NCI-H146 treated with DMSO at 0.1 percent for 48 hours (cell line): ENCODE measurements around the gene CNBP.

ENCODE experiments used
- DNase-seq: peaks from one replicate; lab custom pipeline; 2025; ENCODE audit not compliant: unreplicated experiment; lab: John Stamatoyannopoulos, UW

The CNBP gene

DNA sequence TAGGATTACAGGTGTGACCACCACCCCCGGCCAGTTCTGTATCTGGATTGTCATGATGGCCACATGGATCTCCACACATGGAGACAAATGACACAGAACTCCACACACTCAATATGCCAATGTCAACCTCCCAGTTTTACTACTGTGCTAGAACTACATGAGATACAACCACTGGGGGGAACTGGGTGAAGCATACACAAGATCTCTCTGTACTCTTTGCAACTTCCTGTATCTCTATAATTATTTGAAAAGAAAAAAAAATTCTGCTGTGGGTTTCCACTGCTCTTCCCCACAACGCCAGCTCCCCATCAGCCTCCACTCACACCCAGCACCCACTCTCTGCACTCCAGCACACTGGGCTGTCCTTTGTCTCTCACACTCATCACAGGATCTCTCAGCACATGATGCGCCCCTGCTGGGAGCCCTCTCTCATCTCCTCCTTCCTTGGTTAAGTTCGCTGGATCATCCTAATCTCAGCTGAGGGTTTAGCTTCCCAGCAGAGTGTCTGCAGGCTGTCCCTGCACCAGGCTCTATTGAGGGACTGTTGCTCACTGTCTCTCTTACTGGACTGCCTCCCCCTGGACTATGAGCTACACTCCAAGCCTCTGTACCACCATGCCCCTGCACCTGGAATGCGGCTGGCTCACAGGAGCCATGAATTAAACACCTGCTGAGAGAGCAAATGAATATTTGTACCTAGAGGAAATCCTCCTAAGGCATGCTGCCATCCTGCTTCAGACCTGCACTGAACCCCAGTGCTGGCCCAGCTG, 51.4 kb downstream of the CNBP start:
- DNase-seq: no peak

DNA sequence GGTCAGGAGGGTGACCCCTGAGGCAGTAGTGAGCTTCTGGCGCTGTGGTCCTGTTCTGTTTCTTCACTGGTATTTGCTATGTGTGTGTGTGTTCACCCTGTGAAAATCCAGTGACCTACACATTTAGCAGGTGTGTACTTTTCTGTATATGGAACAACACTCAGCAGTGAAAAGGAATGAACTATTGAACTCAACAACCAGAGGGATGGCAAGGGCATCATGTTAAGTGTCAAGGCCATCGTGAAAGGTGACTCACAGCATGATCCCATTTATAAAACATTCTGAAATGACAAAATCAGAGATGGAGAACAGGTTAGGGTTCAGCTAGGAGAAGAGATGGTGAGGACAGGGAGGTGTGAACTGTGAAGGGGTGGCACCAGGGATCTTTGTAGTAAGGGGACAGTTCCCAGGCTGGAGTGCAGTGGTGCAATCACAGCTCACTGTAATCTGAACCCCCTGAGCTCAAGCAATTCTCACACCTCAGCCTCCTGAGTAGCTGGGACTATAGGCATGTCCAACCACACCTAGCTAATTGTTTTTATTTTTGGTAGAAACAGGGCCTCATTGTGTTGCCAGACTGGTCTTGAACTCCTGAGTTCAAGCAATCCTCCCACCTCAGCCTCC, 52.1 kb downstream of the CNBP start:
- DNase-seq: no peak

DNA sequence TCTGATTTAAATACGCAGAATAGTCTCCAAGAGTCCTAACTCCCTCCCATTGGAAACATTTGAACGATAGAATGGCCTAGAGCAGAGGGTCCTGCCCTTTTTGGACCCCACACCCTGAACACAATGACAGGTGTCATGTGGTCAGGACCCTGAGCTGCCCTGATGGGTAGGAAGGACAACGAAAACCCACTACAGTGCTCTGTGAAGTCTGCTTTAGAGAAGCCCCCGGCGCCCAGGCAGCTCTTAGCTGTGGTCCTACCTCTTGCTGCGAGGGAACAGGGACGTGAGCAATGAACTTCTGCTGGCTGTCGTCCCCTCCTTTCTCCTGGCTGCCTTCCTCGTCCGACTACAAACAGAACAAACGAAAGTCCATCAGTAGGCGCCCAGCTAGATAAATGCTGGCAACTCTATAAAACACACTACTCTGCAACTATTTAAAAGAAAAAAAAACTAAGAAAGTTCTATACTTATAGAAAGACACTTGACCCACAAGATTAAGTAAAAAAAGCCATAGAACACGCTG, 53.3 kb downstream of the CNBP start:
- no peak for DNase-seq

DNA sequence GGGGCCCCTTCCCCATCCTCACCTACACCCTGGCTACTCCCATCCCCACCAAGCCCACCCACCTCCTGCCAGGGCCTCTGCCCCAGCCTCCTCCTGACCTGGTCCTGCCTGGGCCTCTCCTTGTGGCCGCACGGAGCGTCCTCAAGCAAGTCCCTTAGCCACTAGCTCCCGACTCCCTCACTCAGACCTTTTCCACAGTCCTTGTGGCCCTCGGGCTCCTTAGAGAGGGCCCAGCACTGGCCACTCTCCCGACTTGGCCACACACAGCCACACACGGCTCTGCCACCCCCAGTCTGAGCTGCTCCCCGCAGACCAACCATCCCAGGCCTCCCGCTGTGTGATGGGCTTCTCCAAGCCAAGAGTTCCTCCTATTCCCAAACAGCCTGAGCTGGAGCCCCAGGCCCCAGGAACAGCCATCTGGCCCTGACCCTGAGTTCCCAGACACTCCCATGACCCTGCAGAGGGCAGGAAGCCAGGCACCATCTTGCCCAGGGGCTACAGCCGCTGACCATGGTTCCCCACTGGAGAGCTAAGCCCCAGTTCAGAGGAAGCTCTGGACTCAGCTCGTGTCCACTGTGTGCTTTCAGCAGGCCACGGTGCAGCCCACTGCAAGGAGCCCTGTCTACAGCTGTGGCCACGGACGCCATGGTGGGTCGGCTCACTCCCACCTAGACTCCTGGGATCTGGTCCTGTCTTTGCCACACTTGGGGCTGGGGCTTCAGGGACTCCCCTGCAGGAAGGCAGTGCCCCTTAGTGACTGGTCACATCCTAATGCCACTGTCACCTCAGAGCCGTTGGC, 55.1 kb downstream of the CNBP start:
- DNase-seq: no peak

DNA sequence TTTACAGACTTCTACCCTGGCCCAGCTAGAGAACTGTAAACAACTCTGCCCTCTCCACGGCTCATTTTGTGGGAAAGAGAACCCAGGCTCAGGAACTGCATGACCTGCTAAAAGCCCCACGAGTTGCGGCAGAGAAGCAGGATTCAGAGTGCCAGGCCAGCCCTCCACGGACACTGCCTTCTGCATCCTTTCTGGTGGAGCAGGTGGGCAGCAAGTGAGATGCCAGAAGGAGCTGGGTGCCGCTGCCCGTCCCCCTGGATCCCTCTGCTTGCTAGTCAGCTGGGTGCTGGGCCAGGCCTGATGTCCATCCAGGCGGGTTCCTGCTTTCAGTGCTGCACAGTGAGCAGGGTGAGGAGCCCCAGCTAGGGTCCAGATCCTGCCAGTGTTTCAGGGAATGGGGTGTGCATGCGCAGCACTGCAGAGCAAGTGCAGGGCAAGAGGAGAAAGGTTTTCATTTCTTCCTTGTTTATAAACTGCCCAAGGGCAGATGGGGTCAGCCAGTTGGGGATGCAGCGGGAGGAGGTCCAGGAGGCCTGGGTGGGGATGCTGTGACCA, 56.9 kb downstream of the CNBP start:
- no peak for DNase-seq

DNA sequence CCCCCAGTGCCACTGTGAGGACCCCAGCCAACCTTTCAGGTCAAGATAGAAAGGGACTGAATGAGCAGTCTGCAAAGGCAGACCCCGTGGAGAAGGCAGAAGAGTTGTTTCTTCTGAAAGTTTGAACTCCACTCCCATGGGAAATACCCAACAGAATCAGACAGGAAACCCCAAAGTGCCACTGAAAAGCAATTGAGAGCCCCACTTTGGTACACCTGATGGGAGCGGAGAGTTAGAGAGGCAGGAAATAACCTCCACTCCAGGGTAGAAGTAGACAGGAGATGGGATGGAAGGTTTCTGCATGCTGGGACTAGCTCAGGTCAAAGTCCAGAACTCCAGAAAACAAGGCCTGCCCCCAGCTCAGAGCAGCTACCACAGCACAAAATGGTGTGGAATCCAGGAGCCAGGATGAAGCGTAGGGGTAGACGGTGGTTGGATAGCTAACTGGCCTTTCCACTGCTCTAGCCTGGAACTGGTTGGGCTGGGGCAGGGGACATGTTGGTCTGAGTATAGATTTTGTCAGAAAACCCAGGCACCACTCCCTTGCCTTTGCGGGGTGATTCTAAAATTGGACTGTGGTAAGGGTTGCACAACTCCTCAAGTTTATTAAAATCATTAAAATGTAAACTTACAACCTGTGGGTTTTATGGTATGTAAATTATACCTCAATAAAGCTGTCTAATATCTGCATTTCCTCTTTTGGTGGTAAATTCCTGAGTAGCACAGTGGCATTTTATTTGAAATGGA, 60.2 kb downstream of the CNBP start:
- no peak for DNase-seq

DNA sequence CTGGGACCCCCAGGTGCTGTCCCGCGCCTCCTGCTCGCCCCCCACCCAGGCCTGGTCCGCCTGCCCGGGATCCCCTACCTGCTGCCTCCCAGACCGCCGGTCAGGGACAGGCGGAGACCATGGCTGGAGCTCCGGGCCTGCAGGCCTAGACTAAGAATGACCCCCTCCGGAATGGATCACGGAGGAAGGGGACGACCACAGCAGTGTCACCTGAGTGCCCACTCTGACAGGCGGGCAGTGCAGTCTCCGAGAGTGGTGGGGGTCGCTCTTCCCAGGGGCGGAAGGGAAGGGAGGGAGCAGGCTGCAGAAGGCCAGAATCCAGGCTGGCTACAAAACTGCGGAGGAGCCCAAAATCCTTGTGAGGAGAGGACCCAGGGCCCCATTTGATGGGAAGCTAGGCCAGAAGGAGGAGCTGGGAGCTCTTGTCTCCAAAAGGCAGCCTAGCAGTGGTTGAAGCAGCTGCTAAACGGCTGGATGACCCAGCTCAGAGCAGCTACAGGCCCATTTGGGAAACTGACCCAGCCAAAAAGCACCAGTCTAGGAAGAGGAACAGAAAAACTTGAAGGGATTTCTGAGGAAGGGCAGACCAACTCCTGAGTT, 61.2 kb downstream of the CNBP start:
- no peak for DNase-seq

DNA sequence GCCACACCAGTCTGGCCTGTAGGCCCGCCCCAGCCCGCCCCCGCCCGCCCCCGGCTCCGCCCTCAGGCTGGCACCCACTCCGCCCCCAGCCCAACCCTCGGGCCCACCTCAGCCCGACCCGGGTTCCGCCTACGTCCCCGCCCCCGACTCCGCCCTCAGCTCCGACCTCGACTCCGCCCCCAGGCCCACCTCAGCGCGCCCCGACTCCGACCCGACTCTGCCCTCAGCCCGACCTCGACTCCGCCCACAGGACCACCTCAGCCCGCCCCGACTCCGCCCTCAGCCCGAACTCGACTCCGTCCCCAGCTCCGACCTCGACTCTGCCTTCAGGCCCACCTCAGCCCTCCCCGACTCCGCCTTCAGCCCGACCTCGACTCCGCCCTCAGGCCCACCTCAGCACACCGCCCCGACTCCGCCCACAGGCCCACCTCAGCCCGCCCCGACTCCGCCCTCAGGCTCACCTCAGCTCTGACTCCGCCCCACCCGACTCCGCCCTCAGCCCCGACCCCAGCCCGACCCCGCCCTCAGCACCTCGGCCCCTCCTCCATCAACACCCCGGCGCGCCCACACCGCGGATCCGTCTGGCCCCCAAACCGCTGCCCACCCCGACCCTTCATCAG, 61.8 kb downstream of the CNBP start, which contains the start of gene RAB43:
Gene RAB43 (minus strand): TSS at position 13 of the 620 bp plus-strand sequence. CDS start 315 bp downstream, outside the sequence.
- peak; percentile 92 for DNase-seq

DNA sequence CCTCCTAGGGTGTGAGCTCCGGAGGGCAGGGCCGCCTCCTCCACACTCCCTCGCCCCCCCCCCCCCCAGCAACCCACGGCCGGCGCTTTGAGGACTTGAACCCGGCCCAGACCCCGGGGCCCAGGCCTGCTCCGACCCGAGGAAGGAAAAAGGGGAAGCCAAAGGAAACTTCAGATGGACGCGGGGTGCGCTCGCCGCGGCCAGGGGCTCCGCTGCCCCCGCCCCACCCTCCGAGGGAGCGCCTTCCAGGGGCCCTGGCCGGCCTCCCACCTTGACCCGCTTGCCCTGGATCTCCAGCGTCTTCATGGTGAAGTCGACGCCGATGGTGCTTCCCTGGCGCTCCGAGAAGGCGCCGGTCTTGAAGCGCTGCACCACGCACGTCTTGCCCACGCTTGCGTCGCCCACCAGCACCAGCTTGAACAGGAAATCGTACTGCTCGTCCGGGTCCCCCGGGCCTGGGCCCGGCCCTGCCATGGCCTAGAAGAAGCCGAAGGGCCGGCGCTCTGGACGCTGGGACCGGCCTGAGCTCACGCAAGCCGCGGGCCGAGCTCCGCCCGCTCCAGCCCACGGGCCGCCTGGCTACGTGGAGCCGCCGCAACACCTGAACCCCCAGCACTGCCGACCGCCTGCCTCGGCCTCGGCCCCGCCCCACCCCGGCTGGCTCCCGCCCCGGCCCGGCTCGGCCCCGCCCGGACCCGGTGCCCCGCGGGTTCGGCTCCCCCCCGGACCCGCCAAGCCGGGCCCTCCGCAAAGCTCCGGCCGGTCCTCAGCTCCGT, 62.5 kb downstream of the CNBP start:
- DNase-seq: peak; percentile 54

DNA sequence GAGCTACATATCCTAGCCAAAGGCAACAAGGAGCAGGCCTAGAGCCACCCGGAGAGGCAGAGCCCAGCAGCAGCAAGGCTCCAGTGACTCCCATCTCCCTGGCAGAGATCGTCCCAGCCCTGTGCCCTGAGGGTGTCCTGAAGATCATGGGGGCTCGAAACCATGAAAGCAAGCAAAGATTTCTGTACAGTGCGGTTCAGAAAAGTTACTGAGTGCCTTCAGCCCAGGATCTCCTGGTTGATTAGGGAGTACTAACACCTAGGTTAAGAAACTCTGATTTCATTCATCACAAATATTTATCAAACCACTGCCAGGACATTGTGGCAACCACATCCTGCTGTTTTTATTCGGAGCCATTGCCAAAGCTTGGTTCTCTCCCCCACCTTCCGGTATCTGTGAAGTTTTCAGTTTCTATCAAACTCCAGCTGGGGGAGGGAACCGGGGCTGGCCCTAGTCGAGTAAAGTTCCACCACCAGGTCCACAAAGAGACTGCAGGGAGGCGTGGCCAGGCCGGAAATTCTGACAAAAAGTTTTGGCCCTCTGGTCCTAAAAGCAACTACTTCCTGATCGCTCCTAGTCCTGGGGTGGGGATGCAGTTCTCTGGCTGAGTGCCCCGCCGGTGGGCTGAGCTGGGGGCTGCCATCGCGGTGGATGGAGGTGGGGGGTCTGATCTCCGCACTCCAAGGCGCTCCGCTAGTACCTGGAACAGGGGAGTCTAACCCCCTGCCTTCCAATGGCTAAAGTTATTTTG, 63.3 kb downstream of the CNBP start:
- DNase-seq: no peak

DNA sequence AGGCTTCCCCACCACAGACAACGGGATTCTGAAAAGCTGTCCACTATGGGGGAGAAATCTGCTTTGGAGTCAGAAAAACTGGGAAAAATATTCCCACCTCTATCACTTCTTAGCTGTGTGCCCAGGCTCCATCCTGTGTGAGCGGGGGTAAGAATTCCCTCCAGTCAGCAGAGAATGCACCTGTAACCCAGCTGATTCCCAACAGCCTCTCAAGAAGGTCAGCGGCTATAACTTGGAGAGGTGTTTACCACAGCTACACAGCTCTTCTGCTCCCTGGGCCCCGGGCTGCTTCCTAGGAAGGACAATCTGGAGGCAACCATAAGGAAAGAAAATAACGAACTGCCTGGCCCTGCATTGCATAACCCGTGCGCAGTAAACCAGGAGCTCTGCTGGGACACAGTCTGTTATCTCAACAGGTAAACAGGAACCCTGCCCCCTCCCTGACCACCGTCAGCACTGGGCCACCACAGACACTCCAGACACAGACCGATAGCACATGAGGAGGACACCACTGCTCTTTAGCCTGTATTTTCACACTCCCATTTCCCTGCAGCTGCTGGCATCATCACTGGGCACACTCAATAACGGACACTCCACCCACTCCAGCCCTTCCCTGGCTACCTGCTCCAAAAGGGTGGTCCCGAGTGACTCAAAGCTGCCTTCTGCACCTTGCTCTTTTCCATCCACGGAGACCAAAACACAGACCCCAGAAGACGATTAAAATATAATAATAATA, 64.2 kb downstream of the CNBP start:
- DNase-seq: no peak

DNA sequence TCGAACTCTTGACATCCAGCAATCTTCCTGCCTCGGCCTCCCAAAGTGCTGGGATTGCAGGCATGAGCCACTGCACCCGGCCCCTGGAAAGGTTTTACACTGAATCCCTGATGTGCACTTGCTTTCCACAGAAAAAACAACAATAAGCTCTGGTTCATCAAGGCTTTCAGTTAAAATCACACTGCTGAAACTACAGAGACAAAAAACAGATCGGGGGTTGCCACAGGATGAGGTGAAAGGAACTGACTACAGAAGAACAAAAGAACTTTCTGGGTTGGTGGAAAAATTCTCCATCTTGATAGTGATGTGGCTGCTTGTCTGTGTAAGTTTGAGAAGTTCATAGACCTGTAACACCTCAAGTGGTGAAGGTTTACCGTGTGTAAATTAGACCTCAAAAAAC, 65.0 kb downstream of the CNBP start:
- no peak for DNase-seq
